GM21360 (cell line): ENCODE results near the gene KCTD7.
"Not testable (repeated sequence)": the region's sequence is repeated elsewhere in the genome, so short reads cannot be mapped to it uniquely, and the experiment has no call there.

Experiments
- ATAC-seq: cut with Tn5 transposase; IDR thresholded peaks from one replicate; pipeline ENCODE4 v1.9.1; 2021; ENCODE audit warnings: mild to moderate bottlenecking, moderate library complexity; ENCODE audit not compliant: unreplicated experiment

The KCTD7 gene

DNA sequence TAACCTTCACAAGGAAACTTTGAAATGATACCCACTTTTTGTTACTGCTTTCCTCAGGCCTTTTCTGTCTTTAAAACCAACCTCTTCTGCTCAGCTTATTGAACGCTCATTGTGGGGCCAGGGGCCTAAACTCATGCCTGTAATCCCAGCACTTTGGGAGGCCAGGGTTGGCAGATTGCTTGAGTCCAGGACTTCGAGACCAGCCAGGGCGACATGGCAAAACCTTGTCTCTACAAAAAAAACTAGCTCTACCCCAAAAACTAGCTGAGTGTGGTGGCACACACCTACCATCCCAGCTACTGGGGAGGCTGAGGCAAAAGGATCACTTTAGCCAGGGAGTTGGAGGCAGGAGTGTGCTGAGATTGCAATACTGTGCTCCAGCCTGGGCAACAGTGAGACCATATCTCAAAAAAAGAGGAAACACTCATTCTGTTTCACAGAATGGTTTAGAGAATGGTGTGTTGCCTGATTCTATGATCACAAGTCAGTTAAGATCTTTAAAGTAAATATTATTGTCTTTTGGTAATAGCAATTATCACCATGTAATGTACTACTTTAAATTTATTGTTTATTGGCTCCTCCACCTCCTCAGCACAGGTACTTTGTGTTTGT is 51.1 kb downstream of the KCTD7 start:
- ATAC-seq, result no peak

DNA sequence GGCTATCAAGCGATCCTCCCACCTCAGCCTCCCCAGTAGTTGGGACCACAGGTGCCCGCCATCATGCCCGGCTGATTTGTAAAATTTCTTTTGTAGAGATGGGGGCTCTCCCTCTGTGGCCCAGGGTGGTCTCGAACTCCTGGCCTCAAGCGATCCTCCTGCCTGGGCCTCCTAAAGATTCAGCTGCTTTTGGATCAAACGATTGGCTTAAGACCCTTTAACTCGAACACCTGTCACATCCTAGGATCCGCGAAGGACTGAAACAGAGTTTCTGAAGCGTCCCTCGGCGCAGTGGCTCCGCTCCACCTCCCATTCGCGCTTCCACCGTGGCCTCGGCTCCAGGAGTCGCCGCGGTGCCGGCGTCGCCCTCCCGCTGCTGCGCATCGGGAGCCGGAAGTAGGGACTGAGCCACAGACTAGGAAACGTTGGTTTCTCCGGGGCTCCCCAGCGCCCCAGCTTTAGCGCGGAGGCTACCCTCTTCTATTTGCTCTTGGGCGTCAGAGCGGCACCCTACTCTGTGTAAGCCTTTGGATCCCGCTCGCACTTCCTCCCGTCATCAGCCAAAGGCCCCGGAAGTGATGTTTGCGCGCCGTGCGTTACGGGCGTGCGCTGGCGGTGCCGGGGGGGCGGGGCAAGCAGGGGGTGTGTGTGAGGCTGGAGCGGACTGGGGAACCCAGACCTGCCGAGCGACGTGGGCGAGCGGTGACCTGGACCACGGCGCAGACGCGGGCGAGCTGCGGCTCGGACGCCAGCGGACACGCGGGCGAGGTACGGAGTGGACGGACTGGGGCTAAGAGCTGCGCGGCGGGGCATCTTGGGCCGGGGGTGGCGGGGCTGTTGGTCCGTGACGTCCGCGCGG is 53.0 kb downstream of the KCTD7 start:
- peak; percentile 91 for ATAC-seq

DNA sequence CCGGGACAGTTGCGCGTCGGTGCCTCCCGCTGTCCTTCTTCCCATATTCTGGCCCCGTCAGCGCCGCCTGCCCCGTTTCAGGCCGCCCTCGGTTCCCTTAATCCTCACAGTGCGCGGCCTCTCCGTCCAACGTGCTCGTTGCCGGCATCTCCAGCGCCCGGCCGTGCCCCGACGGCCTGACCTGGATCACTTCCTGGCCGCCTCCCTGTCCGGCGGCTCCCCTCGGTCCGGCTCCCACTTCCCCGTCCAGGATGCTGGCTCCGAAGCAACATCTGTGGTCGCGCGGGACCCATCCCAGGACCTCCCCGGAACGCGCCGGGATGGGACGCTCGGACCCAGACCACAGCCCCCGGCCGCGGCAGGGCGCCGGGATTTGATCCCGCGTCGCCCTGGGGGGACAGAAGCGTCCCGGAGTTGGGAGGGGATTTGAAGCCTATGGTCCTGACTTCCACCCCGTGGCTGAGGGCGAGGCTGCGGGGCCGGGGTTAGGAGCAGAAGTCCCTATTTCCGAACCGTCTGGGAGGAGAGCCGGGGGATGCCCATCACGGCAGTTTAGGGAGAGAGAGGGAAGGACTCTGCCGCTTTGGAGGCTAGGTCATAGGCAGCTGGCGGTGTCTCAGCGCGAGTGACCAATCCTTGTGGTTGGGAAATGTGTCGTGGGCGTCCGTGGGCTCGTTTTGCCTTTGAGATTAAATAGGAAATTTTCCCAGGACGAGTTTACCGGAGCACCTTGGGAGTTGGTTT is 53.8 kb downstream of the KCTD7 start:
- peak; percentile 16 for ATAC-seq

DNA sequence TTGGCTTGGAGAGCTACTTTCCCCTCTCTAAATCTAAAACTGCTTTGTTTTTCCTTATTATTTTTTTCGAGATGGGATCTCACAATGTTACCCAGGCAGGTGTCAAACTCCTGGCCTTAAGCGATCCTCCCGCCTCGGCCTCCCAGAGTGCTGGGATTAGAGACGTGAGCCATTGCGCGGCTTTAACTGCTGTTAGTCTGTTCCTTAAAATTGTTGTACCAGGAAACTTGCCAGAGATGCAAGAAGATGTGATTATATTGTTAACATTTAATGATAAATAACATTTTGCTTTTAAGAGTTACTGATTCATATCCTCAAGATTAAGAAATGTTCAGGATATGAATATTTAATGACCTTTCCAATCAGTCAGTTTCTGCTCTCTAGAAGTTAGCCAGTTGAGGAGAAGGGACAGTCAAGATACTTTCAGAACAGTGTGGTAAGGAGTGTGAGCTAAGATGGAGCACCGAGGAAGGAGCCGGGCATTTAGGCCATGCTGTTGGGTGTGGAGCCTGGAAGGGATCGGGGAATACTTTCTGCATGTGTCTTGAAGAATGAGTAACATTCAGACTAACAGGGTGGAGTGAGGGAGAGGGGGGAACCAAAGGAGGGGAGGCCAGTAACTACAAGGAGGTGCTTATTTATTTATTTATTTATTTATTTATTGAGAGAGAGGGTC is 54.6 kb downstream of the KCTD7 start:
- ATAC-seq, result not testable (repeated sequence)

DNA sequence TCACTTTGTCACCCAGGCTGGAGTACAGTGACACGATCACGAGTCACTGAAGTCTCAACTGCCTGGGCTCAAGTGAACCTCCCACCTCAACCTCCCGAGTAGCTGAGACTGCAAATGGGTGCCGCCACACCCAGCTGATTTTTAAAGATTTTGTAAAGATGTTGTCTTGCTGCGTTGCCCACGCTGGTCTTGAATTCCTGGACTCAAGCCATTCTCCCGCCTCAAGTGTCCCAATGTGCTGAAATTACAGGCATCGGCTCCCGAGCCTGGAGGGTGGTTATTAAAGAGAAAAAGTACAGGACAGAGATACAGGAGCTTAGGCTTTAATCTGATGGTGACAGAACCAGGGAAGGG is 55.1 kb downstream of the KCTD7 start:
- no peak for ATAC-seq

DNA sequence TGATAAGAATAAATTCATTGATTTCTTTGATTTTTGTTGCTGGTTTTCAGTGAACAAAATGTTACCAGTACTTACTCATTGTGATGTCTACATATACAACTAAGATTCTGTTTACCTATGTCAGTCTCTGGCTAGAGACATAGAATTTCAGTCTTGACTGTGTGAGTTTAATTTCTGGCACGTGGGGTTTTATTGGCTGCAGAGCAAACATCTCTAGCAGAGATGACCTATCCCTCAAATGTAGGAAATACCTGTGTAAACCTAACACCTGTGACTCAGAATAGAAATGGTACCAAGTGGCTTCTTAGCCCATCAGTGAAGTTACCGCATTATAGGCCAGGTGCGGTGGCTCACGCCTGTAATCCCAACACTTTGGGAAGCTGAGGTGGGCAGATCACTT is 57.0 kb downstream of the KCTD7 start:
- ATAC-seq, result not testable (repeated sequence)

DNA sequence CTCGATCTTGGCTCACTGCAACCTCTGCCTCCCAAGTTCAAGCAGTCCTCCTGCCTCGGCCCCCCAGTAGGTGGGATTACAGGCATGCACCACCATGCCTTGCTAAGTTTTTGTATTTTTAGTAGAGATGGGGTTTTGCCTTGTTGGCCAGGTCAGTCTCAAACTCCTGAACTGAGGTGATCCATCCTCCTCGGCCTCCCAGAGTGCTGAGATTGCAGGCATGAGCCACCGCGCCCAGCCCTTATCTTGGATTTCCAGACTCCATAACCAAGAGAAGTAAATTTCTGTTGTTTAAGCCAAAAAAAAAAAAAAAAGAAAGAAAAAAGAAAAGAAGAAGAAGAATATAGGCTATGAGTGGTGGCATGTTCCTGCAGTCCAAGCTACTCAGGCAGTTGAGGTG is 58.5 kb downstream of the KCTD7 start:
- ATAC-seq, result no peak

DNA sequence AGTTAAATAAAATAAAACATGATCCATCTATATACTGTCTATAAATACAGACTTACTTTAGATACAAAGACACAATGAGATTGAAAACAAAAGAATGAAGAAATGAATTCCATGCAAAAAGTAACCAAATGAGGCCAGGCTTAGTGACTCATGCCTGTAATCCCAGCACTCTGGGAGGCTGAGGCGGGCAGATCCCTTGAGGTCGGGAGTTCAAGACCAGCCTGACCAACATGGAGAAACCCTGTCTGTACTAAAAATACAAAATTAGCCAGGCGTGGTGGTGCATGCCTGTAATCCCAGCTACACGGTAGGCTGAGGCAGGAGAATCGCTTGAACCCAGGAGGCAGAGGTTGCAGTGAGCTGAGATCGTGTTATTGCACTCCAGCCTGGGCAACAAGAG is 59.0 kb downstream of the KCTD7 start:
- not testable (repeated sequence) for ATAC-seq

DNA sequence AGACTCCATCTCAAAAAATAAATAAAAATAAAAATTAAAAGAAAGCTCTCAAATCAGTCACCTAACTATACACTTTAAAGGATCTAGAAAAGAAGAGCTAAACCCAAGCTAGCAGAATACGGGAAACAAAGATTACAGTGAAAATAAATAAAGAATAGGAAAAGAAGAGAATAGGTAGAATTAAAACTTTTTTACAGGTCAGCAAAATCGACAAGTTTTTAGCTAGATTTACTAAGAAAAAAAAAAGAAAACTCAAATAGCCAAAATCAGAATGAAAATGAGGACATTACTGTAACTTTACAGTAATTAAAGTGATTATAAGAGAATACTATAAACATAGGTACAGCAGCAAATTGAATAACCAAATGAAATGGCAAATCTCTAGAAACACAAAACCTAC is 60.4 kb downstream of the KCTD7 start:
- ATAC-seq, result no peak

DNA sequence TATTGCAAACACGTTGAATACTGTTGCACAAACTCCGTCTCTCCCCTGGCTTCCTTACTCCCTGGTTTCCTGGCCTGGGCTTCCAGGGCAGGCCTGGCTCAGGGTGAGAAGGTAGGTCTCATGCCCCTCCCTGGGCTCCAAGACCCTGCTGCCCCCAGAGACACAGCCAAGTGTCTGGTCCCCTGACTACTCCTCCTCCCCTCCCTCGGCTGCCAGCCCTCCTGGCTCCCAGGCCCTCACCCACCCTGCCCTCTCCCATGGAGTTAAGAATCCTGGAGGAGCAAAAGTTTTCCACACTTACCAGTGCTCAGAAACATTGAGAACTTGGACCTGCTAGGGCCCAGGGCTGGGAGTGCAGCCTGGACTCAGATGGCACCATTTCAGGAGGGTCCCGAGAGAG is 64.7 kb downstream of the KCTD7 start:
- no peak for ATAC-seq
